Right renal pelvis (tissue), 4 donors: Measurements from ENCODE around the gene CRBN. TPM values are rescaled to one million over a fixed set of nuclear protein-coding genes. Genes with fewer than 3 reads are reported as not detected.

ENCODE experiments used
- DNase-seq, 4 donors: peaks; one replicate each; pipeline ENCODE4 v3.0.0-alpha.2; 2013; ENCODE audit warnings: low read depth in 4 of 4, low spot score in 3 of 4, missing footprints in 1 of 4
- polyA plus RNA-seq, 4 donors: library from polyadenylated mRNA; unstranded; fragments of 120-200 nt; gene quantifications; one replicate each; pipeline ENCODE4 v1.2.1, GENCODE V29; 2013; ENCODE audit not compliant: insufficient read length in 4 of 4

The CRBN gene
- polyA plus RNA-seq, 4 donors: 59.0 to 81.4 (median 76.1) TPM

DNA sequence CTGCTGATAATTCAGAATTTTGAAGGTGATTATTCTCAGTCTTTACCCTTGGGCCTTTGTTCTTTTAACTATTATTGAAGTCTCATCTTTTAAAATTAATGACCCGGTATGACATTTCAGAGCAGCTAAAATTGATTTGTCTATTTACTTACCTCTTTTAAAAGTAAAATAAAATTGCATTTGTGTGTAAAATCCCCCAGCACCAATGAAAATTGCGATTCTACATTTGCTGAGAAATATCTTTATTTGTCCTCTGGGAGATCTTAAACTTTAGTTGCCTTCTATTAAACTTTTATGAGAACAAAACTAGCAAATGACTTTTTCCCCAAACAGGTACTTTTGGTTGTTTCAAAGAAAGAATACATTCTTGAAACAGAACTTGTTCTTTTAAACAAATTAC lies 61.8 kb downstream of the CRBN start:
- DNase-seq: no peak

DNA sequence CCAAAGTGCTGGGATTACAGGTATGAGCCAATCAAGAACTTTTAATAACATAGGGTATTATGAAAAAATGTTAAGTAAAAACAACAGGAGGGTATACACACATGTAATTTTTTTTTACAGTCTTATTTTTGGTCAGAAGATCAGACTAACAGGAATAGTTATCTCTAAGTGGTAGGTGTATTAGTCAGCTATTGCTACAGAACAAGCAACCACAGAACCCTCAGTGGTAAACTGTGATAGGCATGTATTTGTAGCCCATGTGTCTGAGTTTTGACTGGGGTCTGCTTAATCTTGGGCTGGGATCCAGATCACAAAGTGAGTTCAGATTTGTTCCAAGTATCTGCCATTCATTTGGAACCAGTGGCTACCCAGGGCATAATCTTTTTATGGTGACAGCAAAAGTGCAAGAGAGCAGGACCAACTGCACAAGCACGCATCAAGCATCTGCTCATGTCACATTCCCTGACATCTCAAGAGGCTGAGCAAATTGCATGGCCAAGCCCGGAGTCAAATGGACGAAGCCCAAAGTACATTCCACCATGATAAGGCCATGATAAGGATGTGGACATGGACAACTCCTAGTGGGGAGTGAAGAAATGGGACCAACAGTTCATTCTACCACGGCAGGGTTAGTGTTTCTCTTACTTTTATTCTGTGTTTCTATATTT lies 66.3 kb downstream of the CRBN start:
- DNase-seq: no peak

DNA sequence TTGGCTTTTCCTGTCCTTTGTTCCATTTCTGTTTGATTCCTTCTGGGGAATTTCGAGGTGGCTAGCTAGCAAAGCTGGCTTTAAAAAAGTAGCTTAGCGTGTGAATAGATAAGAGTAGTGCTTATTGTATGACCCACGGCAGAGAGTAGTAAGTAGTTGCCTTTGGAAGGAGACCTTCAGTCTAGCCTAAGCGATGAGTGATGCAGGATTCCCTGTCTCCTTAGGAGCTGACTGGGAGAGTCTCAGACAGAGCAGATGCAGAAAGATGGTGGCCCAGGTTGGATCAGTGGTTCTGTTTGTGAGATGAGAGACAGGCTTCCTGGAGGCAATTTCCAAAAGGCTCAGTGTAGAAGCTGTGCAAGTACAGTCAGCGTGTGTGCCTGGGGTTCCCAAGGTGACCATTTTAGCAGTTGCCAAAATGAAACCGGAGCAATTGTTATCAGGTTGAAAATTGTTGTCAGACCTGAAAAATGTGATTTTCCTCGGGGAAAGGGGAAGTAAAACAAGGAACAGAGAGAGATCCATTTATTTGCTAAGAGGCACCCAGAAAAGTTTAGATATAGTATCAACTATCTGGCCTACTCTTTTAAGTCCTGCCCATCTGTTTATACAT lies 68.6 kb downstream of the CRBN start:
- no peak for DNase-seq

DNA sequence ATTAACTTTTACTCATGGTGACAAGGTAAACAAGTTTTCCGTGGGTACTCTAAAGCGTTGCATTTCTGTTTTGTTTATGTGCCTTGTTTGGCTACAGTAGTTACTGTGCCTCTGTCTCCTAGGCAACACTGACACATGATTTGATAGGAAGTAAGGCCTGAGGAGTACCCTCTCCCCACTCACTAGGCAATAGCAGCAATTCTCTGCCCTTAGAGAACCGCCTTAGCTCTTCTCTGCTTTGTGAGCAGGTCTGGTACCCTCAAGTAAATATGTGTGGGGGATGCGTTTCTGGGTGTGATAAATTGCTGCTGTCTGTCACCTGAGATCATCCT lies 69.2 kb downstream of the CRBN start, which contains the start of gene IL5RA:
Gene IL5RA, minus strand, starts transcription at position 76 of the 332 bp plus-strand sequence. CDS start 5,390 bp downstream, outside the sequence.
- DNase-seq: peak in 3 of 4 donors; percentile 13 to 36 (median 33)

DNA sequence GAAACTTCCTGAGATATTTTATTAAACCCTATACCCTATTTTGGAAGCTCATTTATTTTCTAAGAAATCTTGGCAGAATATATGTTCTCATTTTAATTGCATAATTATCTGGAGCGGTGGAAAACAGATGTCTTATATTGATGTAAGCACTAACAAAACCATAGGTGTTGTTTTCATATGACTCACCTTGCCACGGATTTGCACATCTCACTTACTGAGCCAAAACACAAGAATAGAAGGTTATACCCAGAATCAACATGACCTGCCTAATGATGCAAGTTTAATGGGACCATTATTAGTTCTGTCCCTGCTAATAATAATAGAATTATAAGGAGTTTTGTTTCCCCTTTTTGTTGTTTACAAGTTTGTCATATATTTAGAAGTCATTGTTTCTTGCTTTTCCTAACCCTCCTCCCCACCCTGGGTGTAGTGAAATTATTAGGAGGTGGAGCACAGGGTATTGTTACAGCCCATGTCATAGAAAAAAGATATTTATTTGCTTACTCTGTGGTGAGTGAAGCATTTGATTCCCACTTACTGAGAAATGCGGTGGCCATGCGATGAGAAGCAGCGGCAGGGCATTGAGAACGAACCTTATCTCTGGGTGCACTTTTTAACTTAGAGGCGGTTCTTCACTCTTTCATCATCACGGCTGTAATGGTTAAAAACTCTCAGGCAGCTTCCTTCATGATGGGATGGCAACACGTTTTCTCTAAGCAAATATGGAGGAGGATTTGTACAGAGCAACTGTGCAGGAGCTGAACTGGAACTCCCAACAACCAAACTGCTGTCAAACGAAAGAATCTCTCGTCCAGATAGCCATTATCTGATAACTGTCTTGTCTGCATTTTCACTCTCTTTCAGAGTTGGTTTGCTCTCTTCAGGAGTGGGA lies 69.8 kb downstream of the CRBN start:
- no peak for DNase-seq

DNA sequence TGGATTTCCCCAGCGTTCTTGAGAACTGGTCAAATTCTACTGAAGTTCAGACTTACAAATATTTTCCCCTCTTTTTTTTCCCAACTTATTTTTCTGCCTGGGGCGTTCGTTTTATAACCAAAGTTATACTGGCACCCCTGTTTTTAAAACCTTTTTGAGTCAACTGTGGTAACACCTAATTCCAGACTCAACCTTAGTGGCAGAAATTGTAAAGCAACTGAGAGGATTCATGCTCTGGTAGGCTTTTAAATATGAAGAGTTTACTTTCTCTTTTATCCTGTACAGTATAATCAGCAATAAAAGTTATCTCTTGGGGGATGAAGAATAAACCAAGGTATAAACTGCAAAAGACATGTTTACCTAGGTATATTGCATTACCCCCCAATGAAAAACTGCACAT lies 71.6 kb downstream of the CRBN start:
- no peak for DNase-seq

DNA sequence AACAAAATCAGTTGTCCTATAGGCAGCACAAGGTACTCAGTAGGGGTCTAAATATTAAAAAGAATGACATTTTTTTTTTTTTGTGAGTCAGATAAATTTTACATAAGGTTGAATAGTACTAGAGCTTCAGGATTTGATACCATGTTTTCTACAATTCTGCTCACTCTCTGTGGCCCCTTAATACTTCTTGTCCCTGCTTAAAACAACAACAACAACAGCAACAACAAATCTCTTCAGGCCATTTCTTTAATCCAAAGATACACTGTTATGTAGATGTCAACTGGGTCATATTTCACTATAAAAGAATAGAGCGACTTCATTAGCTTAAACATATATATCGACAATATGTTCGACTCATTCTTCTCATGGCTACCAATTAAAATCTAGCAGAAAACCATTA lies 72.3 kb downstream of the CRBN start:
- no peak for DNase-seq

DNA sequence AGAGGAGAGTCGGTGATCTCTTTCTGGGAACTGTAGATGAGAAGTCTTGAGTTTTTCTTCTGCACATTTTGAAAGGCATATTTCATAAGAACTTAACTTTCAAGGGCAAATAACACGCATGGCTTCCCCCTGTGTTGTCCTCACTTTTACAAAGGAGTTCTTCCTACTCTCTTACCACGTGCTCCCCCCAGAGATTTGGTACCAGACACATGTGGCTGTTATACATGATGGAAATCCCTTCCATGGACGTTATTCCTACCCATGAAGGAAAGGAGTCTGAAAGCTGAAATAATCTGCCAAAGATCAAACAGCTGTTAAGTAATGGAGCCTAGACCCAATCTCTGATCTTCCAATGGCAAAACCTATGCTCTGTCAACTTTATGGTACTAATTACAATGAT lies 73.7 kb downstream of the CRBN start:
- DNase-seq: no peak

DNA sequence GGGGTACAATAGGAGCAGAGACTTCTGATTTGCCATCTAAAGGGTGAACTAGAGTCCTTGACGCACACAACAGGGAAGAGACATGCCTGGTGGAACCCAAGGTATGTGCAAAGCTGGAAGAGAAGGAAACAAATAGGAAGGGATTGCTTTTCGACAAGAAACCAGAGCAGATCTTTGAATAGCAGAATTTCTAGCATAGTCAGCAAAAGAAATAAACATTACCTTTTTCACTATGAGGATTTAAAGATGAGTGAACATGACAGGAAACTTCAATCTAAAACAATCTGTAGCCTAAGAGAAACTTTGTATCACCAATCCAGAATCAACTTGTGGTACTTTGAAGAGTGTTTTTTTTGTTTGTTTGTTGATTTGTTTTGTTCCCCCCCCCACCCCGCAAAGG lies 74.2 kb downstream of the CRBN start:
- DNase-seq: no peak

DNA sequence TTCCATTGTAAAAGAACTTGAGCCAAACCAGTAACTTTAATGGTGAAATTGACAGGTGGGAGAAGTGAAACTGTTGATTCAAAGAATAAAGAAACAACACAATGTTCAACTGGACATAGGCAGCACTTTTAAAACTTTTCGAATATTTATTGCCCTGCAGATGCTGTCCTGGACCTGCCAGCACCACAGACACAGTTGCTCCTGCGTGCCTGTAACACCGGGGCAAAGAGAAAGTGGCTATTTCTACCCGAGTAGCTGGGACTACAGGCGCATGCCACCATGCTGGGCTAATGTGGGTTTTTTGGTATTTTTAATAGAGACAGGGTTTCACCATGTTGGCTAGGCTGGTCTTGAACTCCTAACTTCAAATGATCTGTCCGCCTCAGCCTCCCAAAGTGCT lies 76.7 kb downstream of the CRBN start:
- no peak for DNase-seq

DNA sequence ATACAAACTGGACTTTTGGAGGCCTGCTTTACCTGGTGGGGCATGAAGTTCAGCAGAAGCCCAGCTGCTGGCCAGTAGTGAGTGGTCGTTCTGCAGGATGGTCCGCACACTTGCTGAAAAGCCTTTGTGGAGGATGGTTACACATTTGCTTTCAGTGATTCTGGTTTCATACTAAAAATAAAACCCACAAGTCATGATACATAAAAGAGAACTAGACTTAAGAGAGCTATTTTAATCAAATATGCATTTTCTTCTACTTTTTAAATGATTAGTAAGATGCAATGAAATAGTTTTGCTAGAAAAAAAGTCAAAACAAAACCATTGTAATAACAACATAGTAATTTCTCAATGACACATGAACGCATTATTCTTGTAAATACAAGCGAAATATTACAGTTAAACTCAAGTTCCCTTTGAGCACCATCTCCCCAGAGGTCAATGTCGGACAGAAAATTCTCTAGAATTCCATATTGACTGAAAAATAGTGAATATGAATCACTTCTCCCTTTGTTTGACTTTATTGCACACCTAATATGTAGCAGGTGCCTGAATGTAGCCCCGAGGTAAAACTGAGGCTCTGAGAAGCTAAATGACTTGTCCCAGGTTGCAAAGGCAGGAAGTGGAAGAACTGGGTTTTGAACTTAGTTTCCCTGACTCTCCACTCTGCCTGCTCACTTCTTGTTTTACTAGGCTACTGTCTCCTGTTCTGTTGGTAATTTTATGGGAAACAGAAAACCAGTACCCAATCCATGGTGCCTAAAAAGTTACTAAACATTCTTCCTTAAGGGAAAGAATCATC lies 77.6 kb downstream of the CRBN start:
- DNase-seq: no peak

Other genes starting within 250 kb of the CRBN start
- gene IL5RA, start 69.3 kb downstream of the CRBN start, polyA plus RNA-seq: under 1 TPM; 0.57 to 0.86 (median 0.72) TPM
- 10 to 100 TPM; 28.9 to 37.2 (median 34.5) TPM for gene TRNT1, start 52.8 kb downstream of the CRBN start, polyA plus RNA-seq